MM.1S (cell line): Measurements from ENCODE around the gene CCDC47.

Experiments used
- CTCF ChIP-seq: fragments of 300-600 bp; sonication (generic); IDR thresholded peaks from 2 replicates; pipeline ENCODE4 v1.5.1; 2016; ENCODE audit warnings: antibody characterized with exemption, low read length, mixed read lengths
- EZH2phosphoT487 ChIP-seq: fragments of 300-600 bp; sonication (generic); IDR thresholded peaks from 2 replicates; pipeline ENCODE4 v1.6.1; 2018; ENCODE audit warnings: antibody characterized with exemption, low read length

- TF ChIP-seq CTCF (no peak), EZH2phosphoT487 (no peak)
These were observed 36.6 kb upstream of the CCDC47 start for GRCh38 chr17:63809970-63810369.
